Stimulated activated naive B cell treated with anti-CD40 and anti-IgM and Interleukin-4, amounts not matched to agents 10 μg/mL and 1 μg/mL and 100 μg/mL, for 72 hours (primary cell): ENCODE measurements around the gene CSMD2.

Experiments used
- ATAC-seq, 2 donors: fragments of 150-1000 bp; cut with Tn5 transposase; replicated peaks; 2 replicates each; pipeline ENCODE4 v1.10.0; 2021; ENCODE audit warnings: moderate library complexity in 1 of 2
- DNase-seq: peaks from one replicate; pipeline ENCODE4 v3.0.0; 2021
- H3K27ac Mint-ChIP-seq: one replicate; pipeline ENCODE4 v1.8.0; 2022; ENCODE audit warnings: mild to moderate bottlenecking, mixed read lengths
- H3K27me3 Mint-ChIP-seq, 2 donors: one replicate each; pipeline ENCODE4 v1.8.0; 2022; ENCODE audit warnings: mixed read lengths in 2 of 2
- H3K36me3 Mint-ChIP-seq, 2 donors: one replicate each; pipeline ENCODE4 v1.8.0; 2022; ENCODE audit warnings: mixed read lengths in 2 of 2, mild to moderate bottlenecking in 1 of 2
- H3K4me1 Mint-ChIP-seq, 2 donors: one replicate each; pipeline ENCODE4 v1.8.0; 2022; ENCODE audit warnings: mixed read lengths in 2 of 2, mild to moderate bottlenecking in 1 of 2
- H3K4me3 Mint-ChIP-seq, 2 donors: one replicate each; pipeline ENCODE4 v1.8.0; 2022; ENCODE audit warnings: mild to moderate bottlenecking in 2 of 2, mixed read lengths in 2 of 2, moderate library complexity in 1 of 2
- H3K9me3 Mint-ChIP-seq, 2 donors: one replicate each; pipeline ENCODE4 v1.8.0; 2022; ENCODE audit warnings: mixed read lengths in 2 of 2, mild to moderate bottlenecking in 1 of 2

Gene CSMD2

GRCh38 chr1:33560680-33561079 is 604.4 kb downstream of the CSMD2 start:
- Mint-ChIP-seq H3K9me3 (peaks cover 11% of the 10 kb centered on the region in 2 donors), H3K4me3 (no peak overlapping the region), H3K4me1 (no peaks in the 10 kb centered on the region), H3K36me3 (no peaks in the 10 kb centered on the region), H3K27me3 (peaks cover 15 to 26% of the 10 kb centered on the region in 2 donors), H3K27ac (no peak overlapping the region)
- ATAC-seq (no peak), DNase-seq (no peak)

DNA sequence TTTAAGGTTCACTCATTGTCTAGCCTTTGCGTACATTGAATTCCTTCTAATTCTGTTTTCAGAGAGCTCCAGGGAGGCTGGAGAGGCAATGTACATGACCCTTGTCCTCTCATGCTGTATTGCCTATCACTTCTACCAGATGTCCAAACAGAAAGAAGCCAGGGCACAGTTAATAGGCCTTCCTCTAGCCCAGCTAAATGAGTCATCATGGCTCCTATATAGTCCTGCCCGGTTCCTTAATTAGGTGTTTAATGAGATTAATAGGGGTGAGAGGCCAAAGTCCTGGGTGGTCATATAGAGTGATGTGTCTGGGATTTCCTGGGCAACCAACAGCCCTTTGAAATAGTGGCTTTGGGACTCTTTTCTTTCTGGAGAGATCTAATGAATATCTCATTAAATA is 616.3 kb downstream of the CSMD2 start:
- H3K36me3 Mint-ChIP-seq: peaks cover 2 to 3% of the 10 kb centered on the region in 2 donors
- peaks cover 14 to 21% of the 10 kb centered on the region in 2 donors for H3K27me3 Mint-ChIP-seq
- H3K27ac Mint-ChIP-seq: no peak overlapping the region
- peaks cover 13% of the 10 kb centered on the region in 2 donors for H3K9me3 Mint-ChIP-seq
- DNase-seq (no peak), ATAC-seq (no peak)
- H3K4me1 Mint-ChIP-seq: no peaks in the 10 kb centered on the region
- H3K4me3 Mint-ChIP-seq: no peak overlapping the region

DNA sequence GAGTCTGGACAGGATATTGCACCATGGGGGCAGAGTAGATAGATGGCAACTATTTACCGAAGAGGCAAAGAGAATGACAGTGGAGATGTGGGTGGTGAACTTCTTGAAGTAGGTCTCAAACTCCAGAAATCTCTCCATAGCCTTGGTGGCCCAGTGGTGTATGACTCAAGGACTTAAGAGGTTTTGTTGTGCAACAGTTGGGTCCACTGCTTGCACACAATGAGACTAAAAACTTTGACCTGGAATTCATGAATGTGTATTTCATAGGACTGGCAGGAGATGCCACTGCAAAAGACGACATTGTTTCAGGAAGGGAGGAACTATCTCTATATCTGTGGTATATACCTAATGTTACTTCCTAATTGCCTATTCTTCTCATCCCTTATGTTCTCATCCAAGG is 616.7 kb downstream of the CSMD2 start:
- H3K9me3 Mint-ChIP-seq: peaks cover 13% of the 10 kb centered on the region in 2 donors
- H3K4me3 Mint-ChIP-seq: no peak overlapping the region
- peaks cover 2 to 3% of the 10 kb centered on the region in 2 donors for H3K36me3 Mint-ChIP-seq
- H3K27me3 Mint-ChIP-seq: peaks cover 14 to 21% of the 10 kb centered on the region in 2 donors
- H3K4me1 Mint-ChIP-seq: no peaks in the 10 kb centered on the region
- H3K27ac Mint-ChIP-seq: no peak overlapping the region
- DNase-seq (no peak), ATAC-seq (no peak)

DNA sequence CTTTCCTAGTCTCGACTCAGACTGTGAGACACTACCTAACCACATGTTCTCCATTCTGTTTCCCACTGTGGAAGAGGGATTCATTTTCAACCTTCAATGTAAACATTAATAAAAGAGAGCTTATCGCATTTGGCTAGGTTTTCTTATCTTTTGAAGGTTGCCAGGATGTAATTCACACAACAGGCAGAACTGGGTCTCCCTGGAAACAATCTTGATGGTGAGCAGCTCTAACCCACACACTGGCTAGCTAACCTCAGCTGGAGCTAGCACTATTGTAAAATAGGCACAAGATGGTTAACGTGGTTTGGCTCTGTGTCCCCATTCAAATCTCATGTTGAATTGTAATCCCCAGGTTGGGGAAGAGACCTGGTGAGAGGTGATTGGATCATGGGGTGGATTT is 617.5 kb downstream of the CSMD2 start:
- Mint-ChIP-seq H3K4me1 (no peaks in the 10 kb centered on the region), H3K36me3 (peaks cover 2 to 3% of the 10 kb centered on the region in 2 donors), H3K9me3 (peaks cover 13% of the 10 kb centered on the region in 2 donors), H3K27me3 (peaks cover 14 to 21% of the 10 kb centered on the region in 2 donors), H3K4me3 (no peak overlapping the region), H3K27ac (no peak overlapping the region)
- ATAC-seq (no peak), DNase-seq (no peak)

DNA sequence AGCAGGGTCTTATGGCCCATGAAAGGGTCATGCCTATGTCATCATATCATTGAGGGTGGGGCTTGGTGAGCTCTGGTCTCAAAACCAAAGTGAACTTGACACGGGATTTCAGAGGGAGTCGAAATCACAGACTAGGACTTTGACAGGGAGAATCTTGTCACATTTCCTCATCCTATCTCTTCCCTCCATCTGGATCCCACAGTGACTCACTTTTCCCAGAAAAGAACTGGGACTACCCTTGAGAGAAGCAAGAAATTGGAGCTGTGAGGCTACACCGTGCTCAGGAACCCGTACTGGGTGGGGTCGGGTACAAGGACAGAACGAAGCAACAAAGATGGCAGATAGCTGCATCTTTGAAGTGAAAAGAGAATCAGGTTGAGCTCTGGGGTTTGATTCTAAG is 623.1 kb downstream of the CSMD2 start:
- DNase-seq: no peak
- H3K4me1 Mint-ChIP-seq: no peaks in the 10 kb centered on the region
- no peaks in the 10 kb centered on the region for H3K9me3 Mint-ChIP-seq
- H3K27me3 Mint-ChIP-seq: peaks cover 13 to 17% of the 10 kb centered on the region in 2 donors
- no peak overlapping the region for H3K4me3 Mint-ChIP-seq
- no peak overlapping the region for H3K27ac Mint-ChIP-seq
- H3K36me3 Mint-ChIP-seq: no peaks in the 10 kb centered on the region
- no peak for ATAC-seq

DNA sequence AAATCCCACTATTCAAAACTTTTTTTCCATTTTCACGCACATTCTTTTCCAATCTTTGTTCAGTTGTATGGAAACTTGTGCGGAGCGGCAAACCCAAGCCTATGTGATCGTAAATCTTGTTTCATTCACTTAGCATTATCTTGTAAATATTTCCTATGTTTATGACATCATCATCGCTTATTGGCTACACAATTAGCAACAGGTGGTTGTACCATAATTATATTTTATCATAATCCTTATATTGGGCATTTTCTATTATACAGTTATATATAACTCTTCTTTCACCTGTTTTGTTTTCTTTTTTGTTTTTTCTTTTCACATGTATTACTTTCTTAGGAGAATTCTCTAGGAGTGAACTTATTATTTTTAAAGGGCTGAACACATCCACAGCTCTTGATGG is 627.1 kb downstream of the CSMD2 start:
- Mint-ChIP-seq H3K36me3 (no peaks in the 10 kb centered on the region), H3K27me3 (peaks cover 23 to 31% of the 10 kb centered on the region in 2 donors), H3K27ac (no peak overlapping the region), H3K4me1 (no peaks in the 10 kb centered on the region), H3K4me3 (no peak overlapping the region), H3K9me3 (peaks cover 0 to 3% of the 10 kb centered on the region in 2 donors)
- ATAC-seq: no peak
- no peak for DNase-seq

DNA sequence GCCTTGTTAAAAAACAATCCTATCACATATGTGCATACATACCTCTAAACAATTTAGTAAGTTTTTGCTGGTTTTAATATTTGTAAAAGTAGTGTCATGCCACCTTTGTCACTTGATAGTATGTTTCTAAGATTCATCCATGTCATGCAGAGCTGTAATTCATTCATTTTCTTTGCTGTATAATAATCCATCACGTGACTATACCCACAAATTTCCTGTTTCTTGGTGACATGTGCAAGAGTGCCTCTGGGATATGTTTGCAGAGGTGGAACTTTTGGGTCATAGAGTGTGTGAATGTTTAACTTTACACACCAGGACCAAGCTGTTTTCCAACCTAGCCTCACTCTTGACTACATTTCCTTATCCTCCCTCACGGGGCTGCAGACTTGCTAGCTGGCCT is 629.7 kb downstream of the CSMD2 start:
- ATAC-seq (no peak), DNase-seq (no peak)
- H3K36me3 Mint-ChIP-seq: no peaks in the 10 kb centered on the region
- no peak overlapping the region for H3K27ac Mint-ChIP-seq
- H3K4me3 Mint-ChIP-seq: no peak overlapping the region
- H3K27me3 Mint-ChIP-seq: peaks cover 20 to 36% of the 10 kb centered on the region in 2 donors
- H3K4me1 Mint-ChIP-seq: no peaks in the 10 kb centered on the region
- peaks cover 0 to 3% of the 10 kb centered on the region in 2 donors for H3K9me3 Mint-ChIP-seq

- peaks cover 20 to 46% of the 10 kb centered on the region in 2 donors for H3K27me3 Mint-ChIP-seq
- no peaks in the 10 kb centered on the region for H3K4me1 Mint-ChIP-seq
- ATAC-seq: no peak
- H3K27ac Mint-ChIP-seq: no peak overlapping the region
- H3K9me3 Mint-ChIP-seq: peaks cover 0 to 5% of the 10 kb centered on the region in 2 donors
- H3K4me3 Mint-ChIP-seq: no peak overlapping the region
- no peaks in the 10 kb centered on the region for H3K36me3 Mint-ChIP-seq
- DNase-seq: no peak
Observed at GRCh38 chr1:33532936-33533335, 632.1 kb downstream of the CSMD2 start.

- no peak overlapping the region for H3K27ac Mint-ChIP-seq
- no peak for ATAC-seq
- peaks cover 20 to 47% of the 10 kb centered on the region in 2 donors for H3K27me3 Mint-ChIP-seq
- no peak for DNase-seq
- H3K4me3 Mint-ChIP-seq: no peak overlapping the region
- H3K36me3 Mint-ChIP-seq: no peaks in the 10 kb centered on the region
- H3K9me3 Mint-ChIP-seq: peaks cover 0 to 5% of the 10 kb centered on the region in 2 donors
- H3K4me1 Mint-ChIP-seq: no peaks in the 10 kb centered on the region
Observed at GRCh38 chr1:33532250-33532649, 632.8 kb downstream of the CSMD2 start.

GRCh38 chr1:33529957-33530356 is 635.1 kb downstream of the CSMD2 start:
- no peak for DNase-seq
- Mint-ChIP-seq H3K27me3 (peaks cover 15 to 52% of the 10 kb centered on the region in 2 donors), H3K4me1 (no peaks in the 10 kb centered on the region), H3K36me3 (no peaks in the 10 kb centered on the region), H3K9me3 (peaks cover 0 to 2% of the 10 kb centered on the region in 2 donors), H3K27ac (no peak overlapping the region), H3K4me3 (no peak overlapping the region)
- ATAC-seq: no peak

- Mint-ChIP-seq H3K9me3 (peaks cover 0 to 2% of the 10 kb centered on the region in 2 donors), H3K4me1 (no peaks in the 10 kb centered on the region), H3K4me3 (no peak overlapping the region), H3K27me3 (peaks cover 24 to 50% of the 10 kb centered on the region in 2 donors), H3K36me3 (no peaks in the 10 kb centered on the region), H3K27ac (no peak overlapping the region)
- no peak for DNase-seq
- no peak for ATAC-seq
Observed at GRCh38 chr1:33527934-33528333, 637.1 kb downstream of the CSMD2 start.

DNA sequence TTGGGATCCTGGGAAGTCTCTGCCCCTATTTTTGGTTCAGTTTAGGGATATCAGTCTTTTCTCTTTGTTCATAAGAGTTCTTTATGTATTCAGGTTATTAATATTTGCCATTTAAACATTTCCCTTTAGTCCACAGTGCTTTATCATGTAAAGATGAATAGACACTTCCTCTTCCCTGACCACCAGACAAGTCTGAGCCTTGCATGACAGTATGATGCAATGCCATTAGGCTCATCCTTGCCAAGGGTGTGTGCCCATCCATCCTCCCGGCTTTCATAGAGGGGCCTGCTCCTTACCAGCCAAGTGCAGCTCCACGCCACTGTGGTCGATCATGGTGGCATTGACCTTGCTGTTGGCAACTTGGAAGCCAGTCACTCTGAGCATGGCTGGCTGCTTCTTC is 640.4 kb downstream of the CSMD2 start:
- no peak for DNase-seq
- no peaks in the 10 kb centered on the region for H3K9me3 Mint-ChIP-seq
- H3K27me3 Mint-ChIP-seq: peaks cover 37 to 54% of the 10 kb centered on the region in 2 donors
- no peak for ATAC-seq
- no peaks in the 10 kb centered on the region for H3K4me1 Mint-ChIP-seq
- no peak overlapping the region for H3K4me3 Mint-ChIP-seq
- no peaks in the 10 kb centered on the region for H3K36me3 Mint-ChIP-seq
- no peak overlapping the region for H3K27ac Mint-ChIP-seq

DNA sequence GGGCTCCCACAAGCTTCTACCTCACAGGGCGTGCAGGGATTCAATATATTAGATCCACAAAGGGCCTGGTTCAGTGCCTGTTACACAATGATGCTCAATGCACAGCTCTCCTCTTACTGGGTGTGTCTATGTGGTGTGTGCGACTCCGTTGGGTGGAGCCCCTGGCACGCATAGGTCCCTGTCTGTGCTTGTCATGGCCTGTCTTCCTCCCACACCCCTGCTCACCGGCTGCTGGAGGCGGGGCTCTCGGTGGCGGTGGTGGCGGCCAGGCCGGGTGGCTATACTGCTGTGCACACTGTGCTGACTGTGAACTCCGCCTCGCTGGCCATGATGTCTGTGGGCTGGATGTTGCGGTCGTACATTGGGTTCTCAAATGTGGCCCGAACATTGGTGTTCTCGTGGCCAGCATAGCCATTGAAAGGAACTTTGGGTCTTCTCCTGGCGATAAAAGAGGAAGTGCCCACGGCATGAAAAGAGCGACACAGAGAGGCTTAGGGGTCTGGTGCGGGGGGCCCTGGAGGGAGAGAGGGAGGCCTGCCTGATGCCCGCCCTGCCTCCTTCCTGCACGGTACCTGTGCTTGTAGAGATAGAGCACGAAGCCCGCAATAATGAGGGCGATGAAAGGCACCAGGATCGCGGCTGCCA is 645.7 kb downstream of the CSMD2 start:
- H3K27me3 Mint-ChIP-seq: peaks cover 41 to 53% of the 10 kb centered on the region in 2 donors
- H3K36me3 Mint-ChIP-seq: no peaks in the 10 kb centered on the region
- no peak overlapping the region for H3K4me3 Mint-ChIP-seq
- no peak overlapping the region for H3K27ac Mint-ChIP-seq
- no peaks in the 10 kb centered on the region for H3K9me3 Mint-ChIP-seq
- no peak for DNase-seq
- ATAC-seq: no peak
- H3K4me1 Mint-ChIP-seq: no peaks in the 10 kb centered on the region

DNA sequence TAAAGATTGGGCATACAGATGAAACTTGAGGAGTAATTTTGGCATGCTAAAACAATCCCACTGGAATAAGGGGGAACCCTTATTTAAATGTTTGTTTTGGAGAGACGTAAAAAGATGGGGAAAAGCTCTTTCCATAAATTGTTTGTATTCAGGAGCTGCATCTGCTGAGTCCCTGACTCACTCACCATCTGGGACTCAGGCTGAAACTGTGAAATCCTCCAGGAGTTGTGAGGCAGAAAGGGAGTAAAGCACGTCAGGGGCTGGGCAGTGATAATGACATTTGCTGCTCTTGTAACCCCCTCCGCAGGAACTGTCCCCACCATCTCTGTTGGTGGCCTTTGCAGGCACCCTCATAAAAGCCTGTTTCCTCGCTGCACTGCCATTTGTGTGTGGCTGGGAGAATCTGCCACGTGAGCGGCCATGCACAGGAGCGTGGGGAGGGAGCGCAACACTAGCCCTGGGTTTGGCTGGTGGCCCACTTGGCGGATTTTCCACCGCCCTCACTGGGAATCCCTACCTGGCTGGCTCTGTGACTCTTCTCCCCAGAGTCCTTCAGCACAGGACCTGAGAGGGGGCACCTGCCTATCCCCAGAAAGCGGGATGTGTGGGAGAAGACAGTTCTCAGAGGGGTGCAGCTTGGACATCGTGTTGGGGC is 647.3 kb downstream of the CSMD2 start:
- Mint-ChIP-seq H3K36me3 (no peaks in the 10 kb centered on the region), H3K27me3 (peaks cover 29 to 45% of the 10 kb centered on the region in 2 donors), H3K9me3 (no peaks in the 10 kb centered on the region), H3K4me1 (no peaks in the 10 kb centered on the region), H3K27ac (no peak overlapping the region), H3K4me3 (no peak overlapping the region)
- no peak for DNase-seq
- ATAC-seq: no peak

GRCh38 chr1:33516891-33517567 is 648.0 kb downstream of the CSMD2 start:
- Mint-ChIP-seq H3K27ac (no peak overlapping the region), H3K4me3 (no peak overlapping the region), H3K4me1 (no peaks in the 10 kb centered on the region), H3K27me3 (peaks cover 22 to 45% of the 10 kb centered on the region in 2 donors), H3K9me3 (no peaks in the 10 kb centered on the region), H3K36me3 (no peaks in the 10 kb centered on the region)
- ATAC-seq (no peak), DNase-seq (no peak)
